ENCODE data around the gene GET3.

Gene GET3

DNA sequence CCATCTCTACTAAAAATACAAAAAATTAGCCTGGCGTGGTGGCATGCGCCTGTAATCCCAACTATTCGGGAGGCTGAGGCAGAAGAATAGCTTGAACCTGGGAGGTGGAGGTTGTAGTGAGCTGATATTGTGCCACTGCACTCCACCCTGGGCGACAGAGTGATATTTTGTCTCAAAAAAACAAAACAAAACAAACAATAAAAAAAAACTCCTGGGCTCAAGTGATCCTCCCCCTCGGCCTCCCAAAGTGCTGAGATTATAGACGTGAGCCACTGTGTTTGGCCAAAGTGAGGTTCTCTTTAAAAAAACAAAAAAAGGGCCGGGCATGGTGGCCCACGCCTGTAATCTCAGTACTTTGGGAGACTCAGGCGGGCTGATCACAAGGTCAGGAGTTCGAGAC lies 50.2 kb downstream of the GET3 start:
- Histone ChIP-seq H3K4me2 (peak overlapping the region; percentile 91; the same call in 1 of the 2 replicates), H2AFZ (ENCODE audit: low read depth) (no peak overlapping the region), H3K79me2 (ENCODE audit: insufficient read depth, low read depth) (peaks cover 11% of the 10 kb centered on the region), H3K4me1 (ENCODE audit: low read depth, poor library complexity, severe bottlenecking) (peaks cover 52% of the 10 kb centered on the region), H3K27ac (peak overlapping the region; percentile 93; the same call in 1 of the 2 replicates), H3K4me3 (IDR thresholded peaks at IDR 0.05; ENCODE audit: insufficient read depth, low read depth, low read length) (no peak overlapping the region), H3K9ac (no peak overlapping the region), H4K20me1 (ENCODE audit: insufficient read depth) (no peaks in the 10 kb centered on the region), H3K36me3 (ENCODE audit: insufficient read depth) (no peaks in the 10 kb centered on the region), H3K27me3 (ENCODE audit: insufficient read depth, low read depth) (no peaks in the 10 kb centered on the region)
- TF ChIP-seq, protein P1, sequence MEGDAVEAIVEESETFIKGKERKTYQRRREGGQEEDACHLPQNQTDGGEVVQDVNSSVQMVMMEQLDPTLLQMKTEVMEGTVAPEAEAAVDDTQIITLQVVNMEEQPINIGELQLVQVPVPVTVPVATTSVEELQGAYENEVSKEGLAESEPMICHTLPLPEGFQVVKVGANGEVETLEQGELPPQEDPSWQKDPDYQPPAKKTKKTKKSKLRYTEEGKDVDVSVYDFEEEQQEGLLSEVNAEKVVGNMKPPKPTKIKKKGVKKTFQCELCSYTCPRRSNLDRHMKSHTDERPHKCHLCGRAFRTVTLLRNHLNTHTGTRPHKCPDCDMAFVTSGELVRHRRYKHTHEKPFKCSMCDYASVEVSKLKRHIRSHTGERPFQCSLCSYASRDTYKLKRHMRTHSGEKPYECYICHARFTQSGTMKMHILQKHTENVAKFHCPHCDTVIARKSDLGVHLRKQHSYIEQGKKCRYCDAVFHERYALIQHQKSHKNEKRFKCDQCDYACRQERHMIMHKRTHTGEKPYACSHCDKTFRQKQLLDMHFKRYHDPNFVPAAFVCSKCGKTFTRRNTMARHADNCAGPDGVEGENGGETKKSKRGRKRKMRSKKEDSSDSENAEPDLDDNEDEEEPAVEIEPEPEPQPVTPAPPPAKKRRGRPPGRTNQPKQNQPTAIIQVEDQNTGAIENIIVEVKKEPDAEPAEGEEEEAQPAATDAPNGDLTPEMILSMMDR (conservative IDR thresholded peaks at IDR 0.05; ENCODE audit: low read depth, low read length), result no peak

DNA sequence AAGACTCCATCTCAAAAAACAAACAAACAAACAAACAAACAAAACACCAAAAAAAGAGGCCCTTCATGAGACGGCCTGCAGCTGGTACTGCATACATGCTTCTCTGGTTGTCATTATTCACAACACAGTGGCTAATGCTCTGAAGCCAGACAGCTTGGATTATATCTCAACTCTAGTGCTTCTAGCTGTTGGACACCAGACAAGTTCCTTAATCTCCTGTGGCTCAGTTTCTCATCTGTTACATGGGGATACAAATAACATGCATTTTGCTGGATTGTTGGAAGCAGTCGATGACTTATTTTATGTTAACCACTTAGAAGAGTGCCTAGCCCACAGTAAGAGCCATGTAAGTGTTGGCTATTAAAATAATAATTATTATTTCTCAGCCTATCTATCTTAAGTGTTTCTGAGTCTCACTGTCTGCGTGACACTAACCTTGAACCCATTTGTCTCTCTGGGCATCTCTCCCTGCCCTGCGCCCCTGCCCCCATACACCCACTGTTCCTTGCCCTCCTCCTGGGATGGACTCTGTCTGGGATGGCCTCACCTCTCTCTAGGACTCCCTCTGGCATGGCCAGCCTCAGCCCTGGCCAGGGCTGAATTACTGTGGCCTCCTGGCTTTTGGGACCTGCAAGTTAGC lies 50.9 kb downstream of the GET3 start:
- H3K36me3 ChIP-seq (ENCODE audit: insufficient read depth), result no peaks in the 10 kb centered on the region
- TF ChIP-seq, protein P1 (conservative IDR thresholded peaks at IDR 0.05; ENCODE audit: low read depth, low read length), result no peak
- peak overlapping the region; percentile 91 for H3K4me2 ChIP-seq
- H3K4me1 ChIP-seq (ENCODE audit: low read depth, poor library complexity, severe bottlenecking), result peaks cover 47% of the 10 kb centered on the region
- no peaks in the 10 kb centered on the region for H4K20me1 ChIP-seq (ENCODE audit: insufficient read depth)
- H2AFZ ChIP-seq (ENCODE audit: low read depth), result peak overlapping the region; percentile 14; the same call in 1 of the 2 replicates
- peaks cover 18% of the 10 kb centered on the region for H3K79me2 ChIP-seq (ENCODE audit: insufficient read depth, low read depth)
- H3K27me3 ChIP-seq (ENCODE audit: insufficient read depth, low read depth), result no peaks in the 10 kb centered on the region
- H3K4me3 ChIP-seq (IDR thresholded peaks at IDR 0.05; ENCODE audit: insufficient read depth, low read depth, low read length), result no peak overlapping the region
- H3K9ac ChIP-seq, result peak overlapping the region; percentile 68; the same call in 1 of the 2 replicates
- H3K27ac ChIP-seq, result peak overlapping the region; percentile 93

DNA sequence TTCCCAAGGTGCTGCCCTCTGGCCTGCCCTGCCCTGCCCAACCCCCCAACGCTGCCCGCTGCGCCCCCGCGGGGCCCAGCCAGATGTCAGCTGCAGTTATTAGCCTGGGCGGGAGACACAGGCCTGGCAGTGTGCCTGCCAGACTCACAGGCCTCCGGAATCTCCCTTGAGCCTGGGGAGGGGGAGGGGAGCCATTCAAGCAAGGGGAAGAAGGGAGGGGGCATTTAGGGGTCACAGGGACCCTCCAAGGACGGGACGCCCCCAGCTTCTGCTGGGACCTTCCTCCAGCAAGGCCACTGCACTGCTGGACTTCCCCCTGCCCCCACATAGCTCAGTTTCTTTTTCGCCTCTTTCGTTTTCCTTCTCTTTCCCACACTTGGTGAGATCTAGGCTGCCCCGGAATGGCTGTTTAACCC lies 51.4 kb downstream of the GET3 start:
- Histone ChIP-seq H2AFZ (ENCODE audit: low read depth) (peak overlapping the region; percentile 14; the same call in 1 of the 2 replicates), H3K36me3 (ENCODE audit: insufficient read depth) (no peaks in the 10 kb centered on the region), H3K4me1 (ENCODE audit: low read depth, poor library complexity, severe bottlenecking) (peaks cover 47% of the 10 kb centered on the region), H3K4me3 (IDR thresholded peaks at IDR 0.05; ENCODE audit: insufficient read depth, low read depth, low read length) (no peak overlapping the region), H3K4me2 (peak overlapping the region; percentile 91), H4K20me1 (ENCODE audit: insufficient read depth) (no peaks in the 10 kb centered on the region), H3K79me2 (ENCODE audit: insufficient read depth, low read depth) (peaks cover 20% of the 10 kb centered on the region), H3K27ac (peak overlapping the region; percentile 93), H3K9ac (peak overlapping the region; percentile 68), H3K27me3 (ENCODE audit: insufficient read depth, low read depth) (no peaks in the 10 kb centered on the region)
- TF ChIP-seq, protein P1 (conservative IDR thresholded peaks at IDR 0.05; ENCODE audit: low read depth, low read length), result no peak; the same call in 1 of the 2 replicates

DNA sequence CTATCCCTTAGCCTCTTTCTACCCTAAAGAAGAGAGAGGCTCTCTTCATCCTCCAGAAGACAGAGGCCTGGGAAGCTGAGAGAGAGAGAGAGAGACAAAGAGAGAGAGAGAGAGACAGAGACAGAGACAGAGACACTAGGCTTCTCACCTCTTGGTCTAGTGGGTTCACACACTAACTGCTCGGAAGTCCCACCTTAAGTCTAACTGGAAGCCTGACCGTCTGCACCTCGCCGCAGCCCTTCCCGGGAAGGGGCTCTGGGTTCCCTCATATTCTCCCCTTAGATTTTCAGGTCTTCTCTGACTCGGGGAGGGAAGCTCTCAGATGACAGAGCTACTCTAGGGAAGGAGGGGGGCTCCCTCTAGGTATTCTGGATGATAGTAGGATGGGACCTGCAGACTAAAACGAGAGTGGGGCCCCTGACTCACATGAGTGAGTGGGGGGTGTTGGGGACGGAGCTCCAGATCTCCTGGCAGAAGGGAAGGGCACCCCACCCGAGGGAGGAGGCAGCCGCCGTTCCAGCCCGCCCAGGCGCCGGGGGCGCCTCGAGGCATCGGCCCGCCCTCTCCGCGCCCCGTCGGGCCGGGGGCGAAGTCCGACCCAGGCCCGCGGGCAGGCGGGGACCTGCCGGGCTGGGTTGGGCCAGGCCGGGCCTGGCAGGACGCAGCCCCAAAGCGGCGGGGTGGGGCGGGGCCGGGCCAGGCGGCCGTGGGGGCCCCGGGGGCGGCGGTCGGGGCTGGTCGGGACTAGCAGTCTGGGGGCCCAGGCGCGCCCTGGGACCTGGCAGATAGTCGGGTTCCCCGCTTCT lies 52.0 kb downstream of the GET3 start:
- TF ChIP-seq, protein P1 (conservative IDR thresholded peaks at IDR 0.05; ENCODE audit: low read depth, low read length), result no peak; the same call in 1 of the 2 replicates
- Histone ChIP-seq H3K4me3 (IDR thresholded peaks at IDR 0.05; ENCODE audit: insufficient read depth, low read depth, low read length) (no peak overlapping the region), H2AFZ (ENCODE audit: low read depth) (peak overlapping the region; percentile 14; the same call in 1 of the 2 replicates), H3K9ac (peak overlapping the region; percentile 68), H3K4me2 (peak overlapping the region; percentile 91), H3K36me3 (ENCODE audit: insufficient read depth) (no peaks in the 10 kb centered on the region), H3K27ac (peak overlapping the region; percentile 93), H4K20me1 (ENCODE audit: insufficient read depth) (no peaks in the 10 kb centered on the region), H3K27me3 (ENCODE audit: insufficient read depth, low read depth) (no peaks in the 10 kb centered on the region), H3K4me1 (ENCODE audit: low read depth, poor library complexity, severe bottlenecking) (peaks cover 51% of the 10 kb centered on the region), H3K79me2 (ENCODE audit: insufficient read depth, low read depth) (peaks cover 20% of the 10 kb centered on the region)
